ENCODE data around the gene ADH6. TPM values are rescaled to one million over a fixed set of nuclear protein-coding genes. Genes with fewer than 3 reads are reported as not detected.

ADH6 gene
- total and polyA plus RNA-seq, 2 of the 13 experiments (the other 11 are each of a cell fraction or from before 2014, with no cell fraction given): 39.8 to 73.9 TPM

DNA sequence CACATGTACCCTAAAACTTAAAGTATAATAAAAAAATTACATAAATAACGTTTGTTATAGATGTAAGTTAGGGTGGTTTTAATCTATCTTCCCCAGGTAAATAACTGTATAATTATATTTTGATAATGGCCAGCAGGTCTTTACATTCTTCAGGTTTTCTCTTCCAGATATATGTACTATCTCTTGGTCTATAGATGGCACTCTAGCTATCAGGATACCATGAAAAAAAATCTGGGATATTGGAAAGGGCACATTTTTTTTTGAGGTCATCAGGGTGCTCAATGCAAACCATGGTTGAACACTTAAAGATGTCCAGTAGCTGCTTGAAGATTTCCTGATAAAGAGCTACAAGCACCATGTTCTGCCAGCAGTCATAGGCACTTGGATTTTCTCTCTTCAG lies 59.3 kb downstream of the ADH6 start (continued):
- TF ChIP-seq, protein P1, sequence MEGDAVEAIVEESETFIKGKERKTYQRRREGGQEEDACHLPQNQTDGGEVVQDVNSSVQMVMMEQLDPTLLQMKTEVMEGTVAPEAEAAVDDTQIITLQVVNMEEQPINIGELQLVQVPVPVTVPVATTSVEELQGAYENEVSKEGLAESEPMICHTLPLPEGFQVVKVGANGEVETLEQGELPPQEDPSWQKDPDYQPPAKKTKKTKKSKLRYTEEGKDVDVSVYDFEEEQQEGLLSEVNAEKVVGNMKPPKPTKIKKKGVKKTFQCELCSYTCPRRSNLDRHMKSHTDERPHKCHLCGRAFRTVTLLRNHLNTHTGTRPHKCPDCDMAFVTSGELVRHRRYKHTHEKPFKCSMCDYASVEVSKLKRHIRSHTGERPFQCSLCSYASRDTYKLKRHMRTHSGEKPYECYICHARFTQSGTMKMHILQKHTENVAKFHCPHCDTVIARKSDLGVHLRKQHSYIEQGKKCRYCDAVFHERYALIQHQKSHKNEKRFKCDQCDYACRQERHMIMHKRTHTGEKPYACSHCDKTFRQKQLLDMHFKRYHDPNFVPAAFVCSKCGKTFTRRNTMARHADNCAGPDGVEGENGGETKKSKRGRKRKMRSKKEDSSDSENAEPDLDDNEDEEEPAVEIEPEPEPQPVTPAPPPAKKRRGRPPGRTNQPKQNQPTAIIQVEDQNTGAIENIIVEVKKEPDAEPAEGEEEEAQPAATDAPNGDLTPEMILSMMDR (CRISPR knock-in tag; IDR thresholded peaks at IDR 0.05): peak; percentile 56
- TF ChIP-seq, protein P2, sequence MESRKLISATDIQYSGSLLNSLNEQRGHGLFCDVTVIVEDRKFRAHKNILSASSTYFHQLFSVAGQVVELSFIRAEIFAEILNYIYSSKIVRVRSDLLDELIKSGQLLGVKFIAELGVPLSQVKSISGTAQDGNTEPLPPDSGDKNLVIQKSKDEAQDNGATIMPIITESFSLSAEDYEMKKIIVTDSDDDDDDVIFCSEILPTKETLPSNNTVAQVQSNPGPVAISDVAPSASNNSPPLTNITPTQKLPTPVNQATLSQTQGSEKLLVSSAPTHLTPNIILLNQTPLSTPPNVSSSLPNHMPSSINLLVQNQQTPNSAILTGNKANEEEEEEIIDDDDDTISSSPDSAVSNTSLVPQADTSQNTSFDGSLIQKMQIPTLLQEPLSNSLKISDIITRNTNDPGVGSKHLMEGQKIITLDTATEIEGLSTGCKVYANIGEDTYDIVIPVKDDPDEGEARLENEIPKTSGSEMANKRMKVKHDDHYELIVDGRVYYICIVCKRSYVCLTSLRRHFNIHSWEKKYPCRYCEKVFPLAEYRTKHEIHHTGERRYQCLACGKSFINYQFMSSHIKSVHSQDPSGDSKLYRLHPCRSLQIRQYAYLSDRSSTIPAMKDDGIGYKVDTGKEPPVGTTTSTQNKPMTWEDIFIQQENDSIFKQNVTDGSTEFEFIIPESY (CRISPR knock-in tag; IDR thresholded peaks at IDR 0.05): no peak
- TF ChIP-seq ZNF644 (CRISPR knock-in tag; IDR thresholded peaks at IDR 0.05; ENCODE audit: low read depth) (0 out of 2 replicates have a peak, but pooled peaks have one; percentile 19), CCAR2 (optimal IDR thresholded peaks at IDR 0.05; ENCODE audit: low read depth, low read length) (no peak), KDM6A (CRISPR knock-in tag; IDR thresholded peaks at IDR 0.05; ENCODE audit: low read depth) (no peak), CREB1 (IDR thresholded peaks at IDR 0.05) (no peak), CREB1 (CRISPR knock-in tag; IDR thresholded peaks at IDR 0.05) (0 out of 2 replicates have a peak, but pooled peaks have one; percentile 27), NPAS2 (CRISPR knock-in tag; IDR thresholded peaks at IDR 0.05; ENCODE audit: borderline replicate concordance) (no peak), NCOA2 (CRISPR knock-in tag; IDR thresholded peaks at IDR 0.05) (0 out of 2 replicates have a peak, but pooled peaks have one; percentile 14), GABPA (IDR thresholded peaks at IDR 0.05; ENCODE audit: low read depth, low read length) (no peak), GABPA (CRISPR knock-in tag; IDR thresholded peaks at IDR 0.05; ENCODE audit: low read depth) (no peak), SMC3 (IDR thresholded peaks at IDR 0.05; ENCODE audit: low read length) (peak; percentile 13; the same call in 1 of the 2 replicates), SMARCE1 (IDR thresholded peaks at IDR 0.05; ENCODE audit: borderline replicate concordance) (no peak), SOX5 (CRISPR knock-in tag; IDR thresholded peaks at IDR 0.05; ENCODE audit: borderline replicate concordance) (no peak; the same call in 1 of the 2 replicates), ZNF205 (CRISPR knock-in tag; IDR thresholded peaks at IDR 0.05) (no peak)
- TF ChIP-seq, protein P3, sequence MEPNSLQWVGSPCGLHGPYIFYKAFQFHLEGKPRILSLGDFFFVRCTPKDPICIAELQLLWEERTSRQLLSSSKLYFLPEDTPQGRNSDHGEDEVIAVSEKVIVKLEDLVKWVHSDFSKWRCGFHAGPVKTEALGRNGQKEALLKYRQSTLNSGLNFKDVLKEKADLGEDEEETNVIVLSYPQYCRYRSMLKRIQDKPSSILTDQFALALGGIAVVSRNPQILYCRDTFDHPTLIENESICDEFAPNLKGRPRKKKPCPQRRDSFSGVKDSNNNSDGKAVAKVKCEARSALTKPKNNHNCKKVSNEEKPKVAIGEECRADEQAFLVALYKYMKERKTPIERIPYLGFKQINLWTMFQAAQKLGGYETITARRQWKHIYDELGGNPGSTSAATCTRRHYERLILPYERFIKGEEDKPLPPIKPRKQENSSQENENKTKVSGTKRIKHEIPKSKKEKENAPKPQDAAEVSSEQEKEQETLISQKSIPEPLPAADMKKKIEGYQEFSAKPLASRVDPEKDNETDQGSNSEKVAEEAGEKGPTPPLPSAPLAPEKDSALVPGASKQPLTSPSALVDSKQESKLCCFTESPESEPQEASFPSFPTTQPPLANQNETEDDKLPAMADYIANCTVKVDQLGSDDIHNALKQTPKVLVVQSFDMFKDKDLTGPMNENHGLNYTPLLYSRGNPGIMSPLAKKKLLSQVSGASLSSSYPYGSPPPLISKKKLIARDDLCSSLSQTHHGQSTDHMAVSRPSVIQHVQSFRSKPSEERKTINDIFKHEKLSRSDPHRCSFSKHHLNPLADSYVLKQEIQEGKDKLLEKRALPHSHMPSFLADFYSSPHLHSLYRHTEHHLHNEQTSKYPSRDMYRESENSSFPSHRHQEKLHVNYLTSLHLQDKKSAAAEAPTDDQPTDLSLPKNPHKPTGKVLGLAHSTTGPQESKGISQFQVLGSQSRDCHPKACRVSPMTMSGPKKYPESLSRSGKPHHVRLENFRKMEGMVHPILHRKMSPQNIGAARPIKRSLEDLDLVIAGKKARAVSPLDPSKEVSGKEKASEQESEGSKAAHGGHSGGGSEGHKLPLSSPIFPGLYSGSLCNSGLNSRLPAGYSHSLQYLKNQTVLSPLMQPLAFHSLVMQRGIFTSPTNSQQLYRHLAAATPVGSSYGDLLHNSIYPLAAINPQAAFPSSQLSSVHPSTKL (CRISPR knock-in tag; IDR thresholded peaks at IDR 0.05): 0 out of 2 replicates have a peak, but pooled peaks have one; percentile 28

Measured in HepG2 (cell line).